ENCODE data around the gene CYP46A1. TPM values are rescaled to one million over a fixed set of nuclear protein-coding genes. Genes with fewer than 3 reads are reported as not detected.

The CYP46A1 gene
- total RNA-seq, 1 donor from 2014 or later: under 0.01 TPM

DNA sequence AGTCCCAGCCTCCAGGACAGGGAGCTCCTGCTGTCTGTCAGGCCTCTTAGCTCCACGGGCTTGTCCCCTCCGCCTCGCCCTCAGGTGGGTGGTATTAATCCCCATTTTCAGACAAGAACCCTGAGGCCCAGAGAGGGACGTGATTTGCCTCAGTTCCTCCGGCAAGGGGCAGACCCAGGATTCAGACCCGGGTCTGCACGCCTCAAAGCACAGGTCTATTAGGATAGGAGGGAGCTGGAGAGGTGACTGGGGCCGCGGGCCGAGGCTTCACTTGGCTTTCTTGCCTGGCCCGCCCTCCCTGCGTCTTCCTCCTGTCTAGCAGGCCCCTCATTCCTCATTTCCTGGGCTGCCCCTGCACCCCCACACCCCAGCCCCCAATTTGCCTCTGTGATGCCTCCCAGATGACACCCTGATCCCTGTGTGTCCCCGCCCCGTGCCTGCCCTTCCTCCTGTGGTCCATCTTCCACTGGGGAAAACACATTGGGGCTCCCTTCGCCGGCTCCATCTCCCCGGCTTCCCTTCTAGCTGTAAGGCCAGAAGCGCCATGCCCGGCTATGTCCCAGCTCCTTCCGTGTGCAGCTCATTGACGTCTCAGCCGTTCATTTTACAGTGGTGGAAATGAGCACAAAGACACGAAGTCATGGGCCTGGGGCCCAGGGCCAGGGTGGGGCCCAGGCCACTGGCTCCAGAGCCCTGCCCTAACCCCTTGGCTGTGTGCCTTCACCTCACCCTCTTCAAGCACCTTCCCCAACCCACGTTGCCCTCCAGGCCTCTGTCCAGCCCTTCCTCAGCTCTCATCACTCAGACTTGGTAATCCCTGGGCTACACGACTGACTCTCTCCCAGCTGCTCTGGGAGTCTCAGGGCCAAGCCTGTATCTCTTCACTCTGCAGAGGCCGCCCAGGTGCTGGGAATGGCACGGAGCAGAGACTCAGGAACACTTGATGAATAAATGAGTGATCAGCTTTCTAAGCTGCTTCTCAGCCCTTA lies 15.5 kb upstream of the CYP46A1 start:
- no peak for DNase-seq (ENCODE audit: low read depth)
- TF ChIP-seq, protein P1, sequence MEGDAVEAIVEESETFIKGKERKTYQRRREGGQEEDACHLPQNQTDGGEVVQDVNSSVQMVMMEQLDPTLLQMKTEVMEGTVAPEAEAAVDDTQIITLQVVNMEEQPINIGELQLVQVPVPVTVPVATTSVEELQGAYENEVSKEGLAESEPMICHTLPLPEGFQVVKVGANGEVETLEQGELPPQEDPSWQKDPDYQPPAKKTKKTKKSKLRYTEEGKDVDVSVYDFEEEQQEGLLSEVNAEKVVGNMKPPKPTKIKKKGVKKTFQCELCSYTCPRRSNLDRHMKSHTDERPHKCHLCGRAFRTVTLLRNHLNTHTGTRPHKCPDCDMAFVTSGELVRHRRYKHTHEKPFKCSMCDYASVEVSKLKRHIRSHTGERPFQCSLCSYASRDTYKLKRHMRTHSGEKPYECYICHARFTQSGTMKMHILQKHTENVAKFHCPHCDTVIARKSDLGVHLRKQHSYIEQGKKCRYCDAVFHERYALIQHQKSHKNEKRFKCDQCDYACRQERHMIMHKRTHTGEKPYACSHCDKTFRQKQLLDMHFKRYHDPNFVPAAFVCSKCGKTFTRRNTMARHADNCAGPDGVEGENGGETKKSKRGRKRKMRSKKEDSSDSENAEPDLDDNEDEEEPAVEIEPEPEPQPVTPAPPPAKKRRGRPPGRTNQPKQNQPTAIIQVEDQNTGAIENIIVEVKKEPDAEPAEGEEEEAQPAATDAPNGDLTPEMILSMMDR (conservative IDR thresholded peaks at IDR 0.05; ENCODE audit: low read depth, low read length): no peak
- no peak overlapping the region for H3K4me3 ChIP-seq (ENCODE audit: low read depth, low read length)

DNA sequence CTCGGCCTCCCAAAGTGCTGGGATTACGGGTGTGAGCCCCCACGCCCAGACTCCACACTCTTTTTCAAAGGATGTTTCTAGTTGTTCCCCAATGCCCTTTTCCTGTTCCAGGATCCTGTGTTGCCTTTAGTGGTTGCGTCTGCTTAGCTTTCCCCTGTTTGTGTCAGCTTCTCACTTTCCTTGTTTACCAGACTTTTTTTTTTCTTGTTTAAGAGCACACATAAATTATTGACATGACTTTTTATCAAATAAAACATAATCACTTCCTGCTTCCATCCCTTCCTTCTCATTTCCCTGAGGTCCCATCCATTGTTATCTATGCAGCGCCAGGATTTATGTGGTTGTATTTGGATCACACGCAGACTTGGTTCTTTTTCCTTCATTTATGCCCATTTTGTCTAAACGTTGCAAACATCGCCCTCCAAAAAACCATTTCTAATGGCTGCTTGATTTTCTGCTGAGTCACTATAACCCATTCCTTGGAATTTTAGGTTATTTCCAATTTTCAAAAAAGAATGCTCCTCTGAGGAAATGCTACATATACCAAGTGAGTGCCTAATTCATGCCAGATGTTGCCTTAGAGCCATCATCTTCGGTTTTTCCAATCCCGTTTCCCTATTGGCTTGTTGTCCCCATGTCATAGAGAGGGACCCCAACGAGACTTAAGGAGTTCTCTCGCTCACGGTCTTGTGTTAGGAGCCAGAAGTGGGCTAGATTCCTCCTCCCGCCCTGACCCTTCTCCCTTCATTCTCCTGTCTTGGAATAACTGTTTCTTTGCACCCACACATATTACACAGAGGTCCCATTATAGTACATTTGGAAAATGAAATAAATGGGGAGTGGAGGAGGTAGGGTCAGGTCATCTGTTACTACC lies 13.5 kb upstream of the CYP46A1 start:
- H3K4me3 ChIP-seq (ENCODE audit: low read depth, low read length): no peak overlapping the region
- TF ChIP-seq, protein P1 (conservative IDR thresholded peaks at IDR 0.05; ENCODE audit: low read depth, low read length): no peak

DNA sequence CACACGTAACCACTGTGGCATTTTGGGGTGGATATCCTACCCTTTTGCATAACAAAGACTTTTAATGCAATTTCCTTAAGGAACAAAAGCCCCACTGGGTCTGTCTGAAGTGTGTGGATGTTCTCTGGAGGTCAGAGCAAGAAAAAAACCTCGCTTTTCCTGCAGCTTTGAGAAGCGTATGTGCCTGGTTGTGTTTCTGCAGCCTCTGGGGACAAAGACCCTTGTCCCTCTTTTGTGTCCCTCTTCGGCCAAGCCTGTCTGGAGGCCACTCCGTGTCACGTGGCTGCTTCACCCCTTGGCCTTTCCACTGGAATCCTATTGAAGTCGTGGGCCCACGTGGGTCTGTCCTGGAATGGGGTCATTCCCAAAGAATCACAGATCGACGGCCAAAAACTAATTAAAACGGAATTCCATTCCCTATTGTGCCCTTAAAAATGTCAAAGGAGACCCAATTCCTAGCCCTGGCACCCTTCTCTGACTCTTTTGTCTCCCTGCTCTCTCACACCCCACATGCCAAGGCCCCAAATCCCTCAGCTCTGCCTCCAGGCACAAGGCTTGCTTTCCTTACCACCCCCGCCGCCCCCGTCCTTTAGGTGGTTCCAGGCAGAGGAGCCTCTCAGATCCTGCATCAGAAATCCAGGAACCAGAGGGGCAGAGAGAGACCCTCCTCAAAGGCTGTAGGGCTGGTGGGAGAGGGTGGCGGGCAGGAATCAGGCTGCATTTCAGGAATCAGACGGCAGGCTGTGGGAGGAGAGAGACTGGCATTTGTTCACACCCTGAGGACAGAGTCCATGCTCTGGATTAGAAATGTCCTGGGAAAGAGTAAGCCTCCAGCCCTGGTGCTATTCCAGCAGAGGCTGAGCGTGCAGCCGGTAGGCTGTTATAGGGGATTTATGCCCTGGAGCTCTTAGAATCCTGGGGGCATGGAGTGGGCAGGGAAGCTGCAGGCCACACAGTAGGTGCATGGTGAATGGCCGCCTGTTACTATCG lies 12.6 kb upstream of the CYP46A1 start:
- H3K4me3 ChIP-seq (ENCODE audit: low read depth, low read length): no peak overlapping the region
- DNase-seq (ENCODE audit: low read depth): no peak
- TF ChIP-seq, protein P1 (conservative IDR thresholded peaks at IDR 0.05; ENCODE audit: low read depth, low read length): no peak

More for the DNA sequence above, 13.5 kb upstream of the CYP46A1 start:
- no peak for DNase-seq (ENCODE audit: low read depth)

DNA sequence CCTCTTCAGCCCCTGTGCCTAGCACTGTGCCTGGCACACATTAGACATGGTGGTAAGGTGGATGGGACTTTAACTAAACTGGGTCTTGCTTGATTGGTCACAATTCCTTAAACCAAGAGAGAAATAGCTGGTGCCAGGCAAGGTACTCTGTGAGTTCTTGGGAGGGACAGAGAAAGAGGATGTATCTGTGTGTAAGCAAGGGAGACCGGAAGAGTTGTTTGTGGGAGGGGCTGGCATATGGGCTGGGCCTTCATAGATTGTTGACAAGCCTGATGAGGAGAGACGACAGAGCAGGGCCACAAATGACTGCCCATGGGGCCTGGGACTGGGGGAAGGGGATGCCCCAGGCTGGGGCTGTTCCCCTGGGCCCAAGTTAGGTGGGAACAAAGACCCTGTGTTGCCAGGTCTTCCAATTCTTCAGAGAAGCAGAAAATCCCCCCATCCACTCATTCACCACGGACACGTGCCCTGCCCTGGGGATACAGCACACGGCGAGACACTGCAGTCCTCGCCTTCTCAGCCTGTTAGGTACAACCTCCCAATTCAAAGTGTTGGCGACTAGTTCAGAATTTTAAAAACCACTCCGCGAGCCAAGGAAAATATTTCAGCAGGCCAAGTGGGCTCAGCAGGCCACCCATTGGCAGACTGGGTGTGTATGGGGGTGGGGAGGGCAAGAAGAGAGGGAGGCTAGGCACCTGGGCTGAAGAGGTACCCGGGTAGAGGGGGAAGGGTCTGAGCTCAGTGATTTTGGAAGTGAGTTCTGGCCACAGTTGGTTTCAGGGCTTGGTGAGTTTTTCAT lies 11.4 kb upstream of the CYP46A1 start:
- TF ChIP-seq, protein P1 (conservative IDR thresholded peaks at IDR 0.05; ENCODE audit: low read depth, low read length): no peak
- DNase-seq (ENCODE audit: low read depth): no peak
- no peak overlapping the region for H3K4me3 ChIP-seq (ENCODE audit: low read depth, low read length)

DNA sequence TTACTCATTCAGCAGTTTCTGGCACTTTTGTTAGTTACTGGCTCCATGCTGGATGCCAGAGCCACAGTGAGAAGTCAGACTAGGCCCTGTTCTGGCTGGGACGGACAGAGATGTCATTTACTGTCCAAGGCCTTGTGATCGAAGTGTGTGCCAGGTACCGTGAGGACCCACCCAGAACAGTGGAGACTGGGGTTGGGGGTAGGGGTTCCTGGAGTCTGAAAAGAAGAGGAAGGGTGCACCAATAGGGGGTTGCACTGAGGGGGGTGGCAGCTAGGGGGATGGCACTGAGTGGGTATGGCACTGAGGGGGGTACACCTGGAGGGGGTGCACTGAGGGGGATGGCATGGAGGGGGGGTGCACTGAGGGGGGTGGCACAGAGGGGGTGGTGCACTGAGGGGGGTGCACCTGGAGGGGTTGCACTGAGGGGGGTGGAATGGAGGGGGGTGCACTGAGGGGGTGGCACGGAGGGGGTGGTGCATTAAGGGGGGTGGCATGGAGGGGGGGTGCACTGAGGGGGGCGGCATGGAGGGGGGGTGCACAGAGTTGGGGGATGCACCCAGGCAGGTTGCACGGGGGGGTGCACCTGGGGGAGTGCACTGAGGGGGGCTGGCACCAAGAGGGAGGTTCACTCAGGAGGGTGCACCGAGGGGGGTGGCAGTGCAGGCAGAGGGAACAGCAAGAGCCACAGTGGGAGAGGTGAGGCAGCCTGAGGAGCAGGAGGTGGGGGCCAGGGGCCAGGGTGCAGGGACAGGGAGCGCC lies 10.6 kb upstream of the CYP46A1 start:
- H3K4me3 ChIP-seq (ENCODE audit: low read depth, low read length): no peak overlapping the region
- DNase-seq (ENCODE audit: low read depth): no peak
- TF ChIP-seq, protein P1 (conservative IDR thresholded peaks at IDR 0.05; ENCODE audit: low read depth, low read length): no peak
